ENCODE data around the gene MEI4. TPM values are rescaled to one million over a fixed set of nuclear protein-coding genes. Genes with fewer than 3 reads are reported as not detected.

Gene MEI4
- total and polyA plus RNA-seq, 2 of the 8 experiments (the other 6 are each of a cell fraction or from before 2014, with no cell fraction given) = 0.05 to 0.24 TPM

- Histone ChIP-seq H3K4ac (replicated peaks; ENCODE audit: insufficient read length, low read depth, low read length) (no peak overlapping the region), H3K18ac (ENCODE audit: extremely low read depth, low read length) (no peak overlapping the region), H2BK120ac (replicated peaks; ENCODE audit: low read depth, low read length) (no peak overlapping the region), H2BK20ac (ENCODE audit: low read length) (no peak overlapping the region), H4K5ac (ENCODE audit: insufficient read length, low read depth, low read length) (no peak overlapping the region), H3K27ac (ENCODE audit: low read depth, low read length) (no peak overlapping the region), H3K4me2 (ENCODE audit: insufficient read depth in 1 of 2, low read depth in 2 of 2, low read length in 2 of 2) (no peak overlapping the region), H3K9ac (replicated peaks in 1 of 4; ENCODE audit: extremely low read depth in 1 of 4, low read depth in 3 of 4, low read length in 3 of 4) (no peak overlapping the region), H2AFZ (ENCODE audit: low read length) (no peak overlapping the region), H3K4me1 (replicated peaks in 1 of 4; ENCODE audit: control insufficient read depth in 3 of 4, insufficient read depth in 4 of 4, low read length in 3 of 4) (no peaks in the 10 kb centered on the region), H2BK12ac (ENCODE audit: low read depth, low read length) (no peak overlapping the region), H2AK5ac (ENCODE audit: low read depth, low read length) (no peak overlapping the region), H3K23ac (ENCODE audit: insufficient read length) (no peak overlapping the region), H4K20me1 (replicated peaks in 1 of 2; ENCODE audit: control insufficient read depth in 1 of 2, insufficient read depth in 2 of 2, low read length in 2 of 2) (no peaks in the 10 kb centered on the region), H3K79me2 (ENCODE audit: control insufficient read depth in 1 of 2, insufficient read depth in 2 of 2, low read length in 2 of 2) (no peaks in the 10 kb centered on the region), H3K9me3 (ENCODE audit: insufficient read depth in 2 of 2, low read depth in 1 of 2, low read length in 1 of 2) (no peaks in the 10 kb centered on the region), H3K56ac (replicated peaks; ENCODE audit: insufficient read length, low read depth, low read length) (no peak overlapping the region), H2BK5ac (ENCODE audit: low read depth, low read length) (no peak overlapping the region), H3K23me2 (ENCODE audit: low read depth, low read length) (no peaks in the 10 kb centered on the region), H2BK15ac (ENCODE audit: low read length) (no peak overlapping the region), H3K36me3 (ENCODE audit: control insufficient read depth in 2 of 4, insufficient read depth in 4 of 4, low read length in 3 of 4) (no peaks in the 10 kb centered on the region), H4K91ac (replicated peaks; ENCODE audit: insufficient read length, low read length) (no peak overlapping the region), H3K4me3 (ENCODE audit: extremely low read depth in 1 of 4, insufficient read depth in 2 of 4, low read depth in 3 of 4, low read length in 4 of 4) (no peak overlapping the region), H3K14ac (ENCODE audit: insufficient read length) (no peak overlapping the region), H3K79me1 (ENCODE audit: low read depth, low read length) (no peaks in the 10 kb centered on the region), H4K8ac (ENCODE audit: extremely low read depth, insufficient read depth, low read length) (no peak overlapping the region), H3K27me3 (replicated peaks in 1 of 4; ENCODE audit: control insufficient read depth in 3 of 4, extremely low read depth in 1 of 4, insufficient read depth in 3 of 4, low read length in 3 of 4) (no peaks in the 10 kb centered on the region)
- CTCF ChIA-PET (ENCODE audit: partially characterized antibody) = no interaction called here
- POLR2A ChIA-PET (ENCODE audit: partially characterized antibody) = no interaction called here
- no peak for DNase-seq (ENCODE audit: low read depth in 1 of 2, low spot score in 2 of 2)
- FAIRE-seq = no peak
- no peak for TF ChIP-seq SRF (IDR thresholded peaks at IDR 0.05; ENCODE audit: low read depth, low read length)
- no peak for TF ChIP-seq CHD7 (IDR thresholded peaks at IDR 0.05; ENCODE audit: insufficient replicate concordance, low read length)
These were observed 319.5 kb downstream of the MEI4 start for GRCh38 chr6:77972334-77972733.

Data from H1 (cell line).